ENCODE data around the gene LOC128125822.

LOC128125822 gene

GRCh38 chr6:63576147-63576772, 4.0 kb downstream of the LOC128125822 start:
- Mint-ChIP-seq H3K36me3 (ENCODE audit: insufficient read depth, unreplicated experiment) (peaks cover 66% of the 10 kb centered on the region), H3K27me3 (ENCODE audit: insufficient read depth, unreplicated experiment) (no peaks in the 10 kb centered on the region), H3K4me3 (ENCODE audit: unreplicated experiment) (peak overlapping the region; percentile 88), H3K27ac (ENCODE audit: low read depth, unreplicated experiment) (peak overlapping the region; percentile 9), H3K9me3 (ENCODE audit: unreplicated experiment) (no peaks in the 10 kb centered on the region), H3K4me1 (ENCODE audit: insufficient read depth, unreplicated experiment) (peaks cover 5% of the 10 kb centered on the region)
- no peak for TF ChIP-seq CTCF (IDR thresholded peaks at IDR 0.05; ENCODE audit: unreplicated experiment)
- BruUV-seq (replicated peaks): no TSS peak
- CTCF ChIA-PET: interaction anchor here (0.9 to 2.8 kb wide), 5 partner anchors 9 to 226 kb away, joined by 3 to 15 read pairs (median 3); no protein-coding TSS in a partner anchor
- POLR2A ChIA-PET: interaction anchor here (0.7 to 1.5 kb wide), 9 partner anchors 10 to 230 kb away, joined by 3 to 8 read pairs (median 5); partner anchors contain the start of gene PHF3
- no peak for DNase-seq (ENCODE audit: unreplicated experiment)
- intact Hi-C loops (cut with micrococcal nuclease): no loop called here

GRCh38 chr6:63576985-63577712, 4.9 kb downstream of the LOC128125822 start:
- H3K36me3 Mint-ChIP-seq (ENCODE audit: insufficient read depth, unreplicated experiment): peaks cover 71% of the 10 kb centered on the region
- TF ChIP-seq CTCF (IDR thresholded peaks at IDR 0.05; ENCODE audit: unreplicated experiment): no peak
- CTCF ChIA-PET: interaction anchor here (0.6 to 2.8 kb wide), 7 partner anchors 9 to 226 kb away, joined by 3 to 15 read pairs (median 3); no protein-coding TSS in a partner anchor
- BruUV-seq (replicated peaks): no TSS peak
- no peak for DNase-seq (ENCODE audit: unreplicated experiment)
- H3K27ac Mint-ChIP-seq (ENCODE audit: low read depth, unreplicated experiment): peak overlapping the region; percentile 9
- intact Hi-C loops (cut with micrococcal nuclease): no loop called here
- no peaks in the 10 kb centered on the region for H3K9me3 Mint-ChIP-seq (ENCODE audit: unreplicated experiment)
- H3K4me1 Mint-ChIP-seq (ENCODE audit: insufficient read depth, unreplicated experiment): no peaks in the 10 kb centered on the region
- POLR2A ChIA-PET: interaction anchor here (0.7 to 1.5 kb wide), 11 partner anchors 9 to 229 kb away, joined by 3 to 8 read pairs (median 5); partner anchors contain the start of gene PHF3
- no peaks in the 10 kb centered on the region for H3K27me3 Mint-ChIP-seq (ENCODE audit: insufficient read depth, unreplicated experiment)
- peak overlapping the region; percentile 88 for H3K4me3 Mint-ChIP-seq (ENCODE audit: unreplicated experiment)

DNA sequence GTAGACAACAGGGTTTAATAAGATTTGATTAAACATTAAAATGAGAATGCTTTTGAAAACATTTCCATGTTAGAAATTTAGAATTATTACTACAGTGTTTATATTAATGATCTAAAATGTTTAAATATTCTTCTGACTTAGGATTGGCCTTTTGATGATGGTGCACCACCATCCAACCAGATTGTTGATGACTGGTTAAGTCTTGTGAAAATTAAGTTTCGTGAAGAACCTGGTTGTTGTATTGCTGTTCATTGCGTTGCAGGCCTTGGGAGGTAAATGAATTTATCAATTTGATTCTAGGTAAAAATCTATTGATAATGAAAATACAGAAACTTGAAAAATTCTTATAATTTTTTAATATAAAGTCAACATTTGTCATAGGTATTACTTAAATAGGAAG, 6.5 kb downstream of the LOC128125822 start:
- DNase-seq (ENCODE audit: unreplicated experiment): no peak
- BruUV-seq (replicated peaks): no TSS peak
- H3K27ac Mint-ChIP-seq (ENCODE audit: low read depth, unreplicated experiment): no peak overlapping the region
- peaks cover 4% of the 10 kb centered on the region for H3K4me1 Mint-ChIP-seq (ENCODE audit: insufficient read depth, unreplicated experiment)
- H3K27me3 Mint-ChIP-seq (ENCODE audit: insufficient read depth, unreplicated experiment): no peaks in the 10 kb centered on the region
- peaks cover 82% of the 10 kb centered on the region for H3K36me3 Mint-ChIP-seq (ENCODE audit: insufficient read depth, unreplicated experiment)
- H3K4me3 Mint-ChIP-seq (ENCODE audit: unreplicated experiment): no peak overlapping the region
- ChIA-PET POLR2A (interaction anchor here (0.8 to 1.2 kb wide), 5 partner anchors 60 to 225 kb away, joined by 3 read pairs; no protein-coding TSS in a partner anchor), CTCF (interaction anchor here (0.6 to 2.8 kb wide), 3 partner anchors 144 to 228 kb away, joined by 3 to 15 read pairs (median 4); no protein-coding TSS in a partner anchor)
- TF ChIP-seq CTCF (IDR thresholded peaks at IDR 0.05; ENCODE audit: unreplicated experiment): no peak
- intact Hi-C loops (cut with micrococcal nuclease): no loop called here
- no peaks in the 10 kb centered on the region for H3K9me3 Mint-ChIP-seq (ENCODE audit: unreplicated experiment)

Data from MCF 10A (cell line).